Loucy (cell line): ENCODE measurements around the gene BHLHE23.

Source experiments
- EZH2phosphoT487 ChIP-seq: fragments of 200-600 bp; IDR thresholded peaks from 2 replicates; pipeline ENCODE4 v1.6.1; 2018; ENCODE audit warnings: antibody characterized with exemption, mild to moderate bottlenecking, moderate library complexity, borderline replicate concordance
- TF ChIP-seq, protein P1 (sequence below): fragments of 200-600 bp; sonication (generic); conservative IDR thresholded peaks from 2 replicates; pipeline ENCODE4 v1.5.1; 2014; ENCODE audit warnings: mild to moderate bottlenecking, antibody characterized with exemption, low read length

DNA sequence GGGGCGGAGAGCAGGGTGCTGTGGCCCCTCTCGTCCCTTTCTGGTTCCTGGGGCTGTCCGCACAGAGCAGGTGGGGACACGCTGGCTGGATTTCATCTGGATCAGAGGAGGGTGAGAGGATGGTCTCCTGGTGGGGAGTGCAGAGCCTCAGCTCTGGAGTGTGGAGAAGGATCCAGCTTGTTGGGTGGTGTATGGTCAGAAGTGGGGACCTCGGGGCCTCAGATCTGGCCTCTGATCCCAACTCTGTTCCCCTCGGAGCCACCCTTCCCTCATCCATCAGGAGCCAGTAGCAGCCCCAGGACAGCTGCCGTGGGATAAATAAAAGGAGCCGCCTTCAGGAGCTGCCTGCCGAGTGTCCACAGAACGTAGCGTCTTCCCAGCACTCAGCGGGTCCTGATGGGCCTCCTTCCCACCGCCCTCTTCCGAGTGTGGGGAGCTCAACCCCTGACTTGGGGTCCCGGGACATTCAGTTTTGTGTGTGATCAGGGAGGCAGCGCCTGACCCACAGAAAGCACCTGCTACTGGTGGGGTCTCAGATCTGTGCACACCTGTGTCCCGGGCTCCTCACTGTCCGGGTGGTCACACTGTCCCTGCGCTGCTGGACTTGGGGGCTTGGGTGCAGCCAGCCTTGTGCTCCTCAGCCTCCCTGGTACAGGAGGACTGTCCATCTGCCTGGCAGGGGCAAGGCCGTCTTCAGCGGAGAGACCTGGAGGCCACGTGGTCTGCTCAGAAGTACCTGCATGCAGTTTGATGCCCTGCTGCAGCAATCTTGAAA is 25.4 kb upstream of the BHLHE23 start:
- TF ChIP-seq, protein P1, sequence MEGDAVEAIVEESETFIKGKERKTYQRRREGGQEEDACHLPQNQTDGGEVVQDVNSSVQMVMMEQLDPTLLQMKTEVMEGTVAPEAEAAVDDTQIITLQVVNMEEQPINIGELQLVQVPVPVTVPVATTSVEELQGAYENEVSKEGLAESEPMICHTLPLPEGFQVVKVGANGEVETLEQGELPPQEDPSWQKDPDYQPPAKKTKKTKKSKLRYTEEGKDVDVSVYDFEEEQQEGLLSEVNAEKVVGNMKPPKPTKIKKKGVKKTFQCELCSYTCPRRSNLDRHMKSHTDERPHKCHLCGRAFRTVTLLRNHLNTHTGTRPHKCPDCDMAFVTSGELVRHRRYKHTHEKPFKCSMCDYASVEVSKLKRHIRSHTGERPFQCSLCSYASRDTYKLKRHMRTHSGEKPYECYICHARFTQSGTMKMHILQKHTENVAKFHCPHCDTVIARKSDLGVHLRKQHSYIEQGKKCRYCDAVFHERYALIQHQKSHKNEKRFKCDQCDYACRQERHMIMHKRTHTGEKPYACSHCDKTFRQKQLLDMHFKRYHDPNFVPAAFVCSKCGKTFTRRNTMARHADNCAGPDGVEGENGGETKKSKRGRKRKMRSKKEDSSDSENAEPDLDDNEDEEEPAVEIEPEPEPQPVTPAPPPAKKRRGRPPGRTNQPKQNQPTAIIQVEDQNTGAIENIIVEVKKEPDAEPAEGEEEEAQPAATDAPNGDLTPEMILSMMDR, result no peak
- no peak for TF ChIP-seq EZH2phosphoT487
